H9 (cell line): Measurements from ENCODE around the gene ZNF165. TPM values are rescaled to one million over a fixed set of nuclear protein-coding genes. Genes with fewer than 3 reads are reported as not detected.

Source experiments
- DNase-seq: peaks from one replicate; pipeline ENCODE4 v3.0.0-alpha.2; 2017
- H2AFZ ChIP-seq: one replicate; pipeline ENCODE4 v1.6.1; 2013; ENCODE audit warnings: mild to moderate bottlenecking, low read length, control low read depth, moderate library complexity
- H2AK5ac ChIP-seq: 2 replicates; pipeline ENCODE4 v1.6.1; 2013; ENCODE audit warnings: low read length, control low read depth, mixed read lengths; ENCODE audit not compliant: insufficient read length
- H2BK120ac ChIP-seq: one replicate; pipeline ENCODE4 v1.6.1; 2013; ENCODE audit warnings: low read depth, mild to moderate bottlenecking, low read length, control low read depth, inconsistent platforms; ENCODE audit not compliant: poor library complexity, severe bottlenecking
- H2BK12ac ChIP-seq: 2 replicates; pipeline ENCODE4 v1.6.1; 2013; ENCODE audit warnings: low read length, control low read depth, mixed read lengths, low read depth; ENCODE audit not compliant: insufficient read length
- H2BK15ac ChIP-seq: 2 replicates; pipeline ENCODE4 v1.6.1; 2013; ENCODE audit warnings: low read depth, low read length, control low read depth
- H2BK20ac ChIP-seq: one replicate; pipeline ENCODE4 v1.6.1; 2013; ENCODE audit warnings: low read depth, mild to moderate bottlenecking, low read length, control low read depth, inconsistent platforms; ENCODE audit not compliant: poor library complexity, severe bottlenecking
- H2BK5ac ChIP-seq: 2 replicates; pipeline ENCODE4 v1.6.1; 2013; ENCODE audit warnings: low read length, control low read depth, mixed read lengths; ENCODE audit not compliant: insufficient read length
- H3K14ac ChIP-seq: 2 replicates; pipeline ENCODE4 v1.6.1; 2013; ENCODE audit warnings: low read length, control low read depth; ENCODE audit not compliant: insufficient read depth
- H3K18ac ChIP-seq: 2 replicates; pipeline ENCODE4 v1.6.1; 2013; ENCODE audit warnings: low read depth, mild to moderate bottlenecking, mixed read lengths, low read length, control low read depth; ENCODE audit not compliant: insufficient read length
- H3K23ac ChIP-seq: 2 replicates; pipeline ENCODE4 v1.6.1; 2013; ENCODE audit warnings: low read length, control low read depth, mixed read lengths, low read depth; ENCODE audit not compliant: insufficient read length
- H3K23me2 ChIP-seq: 2 replicates; pipeline ENCODE4 v1.6.1; 2013; ENCODE audit warnings: low read depth, mild to moderate bottlenecking, mixed read lengths, low read length, control low read depth; ENCODE audit not compliant: insufficient read length, poor library complexity, severe bottlenecking
- H3K27ac ChIP-seq: 2 replicates; pipeline ENCODE4 v1.5.1; 2013; ENCODE audit warnings: low read length, control low read depth, mixed read lengths, low read depth; ENCODE audit not compliant: insufficient read length
- H3K27me3 ChIP-seq: 2 replicates; pipeline ENCODE4 v1.6.1; 2013; ENCODE audit warnings: low read length, control low read depth, inconsistent platforms; ENCODE audit not compliant: insufficient read depth
- H3K4ac ChIP-seq: 2 replicates; pipeline ENCODE4 v1.6.1; 2013; ENCODE audit warnings: low read depth, mild to moderate bottlenecking, control low read depth, inconsistent platforms, low read length, moderate library complexity
- H3K4me1 ChIP-seq: 2 replicates; pipeline ENCODE4 v1.6.1; 2013; ENCODE audit warnings: low read length, control low read depth, inconsistent platforms; ENCODE audit not compliant: insufficient read depth
- H3K4me2 ChIP-seq: 2 replicates; pipeline ENCODE4 v1.6.1; 2013; ENCODE audit warnings: low read length, control low read depth, mixed read lengths; ENCODE audit not compliant: insufficient read length, insufficient read depth
- H3K56ac ChIP-seq: 2 replicates; pipeline ENCODE4 v1.6.1; 2013; ENCODE audit warnings: low read depth, mild to moderate bottlenecking, mixed read lengths, low read length, control low read depth; ENCODE audit not compliant: insufficient read length
- H3K79me1 ChIP-seq: 2 replicates; pipeline ENCODE4 v1.6.1; 2013; ENCODE audit warnings: low read depth, mild to moderate bottlenecking, moderate library complexity, low read length, control low read depth, inconsistent platforms; ENCODE audit not compliant: insufficient read depth, poor library complexity, severe bottlenecking
- H3K79me2 ChIP-seq: 2 replicates; pipeline ENCODE4 v1.6.1; 2013; ENCODE audit warnings: low read length, control low read depth, inconsistent platforms; ENCODE audit not compliant: insufficient read depth
- H3K9ac ChIP-seq: 2 replicates; pipeline ENCODE4 v1.6.1; 2013; ENCODE audit warnings: low read length, control low read depth, mixed read lengths; ENCODE audit not compliant: insufficient read length; ENCODE audit errors: extremely low read depth
- H3K9me3 ChIP-seq: one replicate; pipeline ENCODE4 v1.6.1; 2013; ENCODE audit warnings: low read depth, low read length, inconsistent platforms; ENCODE audit not compliant: control insufficient read depth
- H3T11ph ChIP-seq: one replicate; pipeline ENCODE4 v1.6.1; 2013; ENCODE audit warnings: mild to moderate bottlenecking, low read length, control low read depth, inconsistent platforms
- H4K20me1 ChIP-seq: one replicate; pipeline ENCODE4 v1.6.1; 2013; ENCODE audit not compliant: control insufficient read depth, insufficient read length, insufficient read depth
- H4K5ac ChIP-seq: 2 replicates; pipeline ENCODE4 v1.6.1; 2013; ENCODE audit warnings: low read depth, mild to moderate bottlenecking, mixed read lengths, low read length, control low read depth; ENCODE audit not compliant: insufficient read length
- H4K8ac ChIP-seq: replicated peaks from 2 replicates; pipeline ENCODE4 v1.6.1; 2013; ENCODE audit warnings: low read length, control low read depth, mixed read lengths, low read depth; ENCODE audit not compliant: insufficient read length
- H4K91ac ChIP-seq: 2 replicates; pipeline ENCODE4 v1.6.1; 2013; ENCODE audit warnings: low read depth, mild to moderate bottlenecking, moderate library complexity, mixed read lengths, low read length, control low read depth; ENCODE audit not compliant: insufficient read length
- H3K27ac Mint-ChIP-seq, 3 experiments: 2 replicates in 2 of 3; 3 replicates in 1 of 3; pipeline ENCODE4 v1.8.0; 2020 to 2021; ENCODE audit warnings: mixed read lengths in 3 of 3, mild to moderate bottlenecking in 1 of 3, moderate library complexity in 1 of 3
- H3K27me3 Mint-ChIP-seq: 2 replicates; pipeline ENCODE4 v1.8.0; 2021; ENCODE audit warnings: low read depth, mild to moderate bottlenecking, moderate library complexity, mixed read lengths
- H3K36me3 Mint-ChIP-seq, 3 experiments: 2 replicates in 2 of 3; 3 replicates in 1 of 3; pipeline ENCODE4 v1.8.0; 2020 to 2021; ENCODE audit warnings: low read depth in 3 of 3, mixed read lengths in 3 of 3; ENCODE audit not compliant: insufficient read depth in 1 of 3
- H3K4me1 Mint-ChIP-seq, 2 experiments: 2 replicates each; pipeline ENCODE4 v1.8.0; 2020; ENCODE audit warnings: mixed read lengths in 2 of 2
- H3K4me3 Mint-ChIP-seq, 2 experiments: 2 replicates in 1 of 2; 3 replicates in 1 of 2; pipeline ENCODE4 v1.8.0; 2020 to 2021; ENCODE audit warnings: mild to moderate bottlenecking in 2 of 2, mixed read lengths in 2 of 2, moderate library complexity in 1 of 2
- H3K9me3 Mint-ChIP-seq, 2 experiments: 2 replicates in 1 of 2; 3 replicates in 1 of 2; pipeline ENCODE4 v1.8.0; 2020; ENCODE audit warnings: mild to moderate bottlenecking in 2 of 2, mixed read lengths in 2 of 2, moderate library complexity in 1 of 2
- WGBS: extraction: QIAGEN DNeasy Blood & Tissue Kit; methylation state at CpG from one replicate; pipeline ENCODE4 v1.1.7; 2013; ENCODE audit warnings: missing lambda C conversion rate, low lambda C conversion rate, mixed read lengths; ENCODE audit not compliant: insufficient read length; ENCODE audit errors: extremely low coverage; 5-methylcytosine and 5-hydroxymethylcytosine counted together
- total RNA-seq: library from RNA; stranded (reverse); gene quantifications from 2 replicates; pipeline ENCODE4 v1.2.1, GENCODE V29; 2021
- TF ChIP-seq, protein P1 (sequence below): fragments of 200-600 bp; sonication (generic); conservative IDR thresholded peaks from 3 replicates; pipeline ENCODE4 v1.8.0; 2021; ENCODE audit warnings: antibody characterized with exemption, mild to moderate bottlenecking

ZNF165 gene
- total RNA-seq, 1 experiment from 2014 or later = 5.8 TPM

DNA sequence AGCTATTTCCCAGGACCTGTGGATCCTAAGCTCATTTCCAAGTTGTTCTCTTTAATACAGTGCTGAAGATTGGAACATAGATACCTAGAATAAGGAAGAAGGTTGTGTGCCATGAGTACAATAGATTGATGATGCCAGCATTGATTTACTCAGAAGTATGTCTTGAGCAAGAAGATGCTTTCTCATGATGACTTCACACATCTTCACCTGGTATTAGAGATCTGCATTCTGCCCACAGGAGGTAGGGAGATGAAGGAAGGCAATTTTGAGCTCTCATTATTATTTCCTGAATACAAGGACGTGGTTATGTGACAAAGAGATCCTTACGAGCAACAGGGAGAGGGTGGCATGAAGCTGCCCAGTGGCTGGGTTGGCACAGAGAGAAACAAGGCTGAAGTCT lies 20.0 kb upstream of the ZNF165 start:
- Mint-ChIP-seq H3K4me1 (no peaks in the 10 kb centered on the region), H3K9me3 (no peaks in the 10 kb centered on the region), H3K27me3 (peaks cover 12% of the 10 kb centered on the region), H3K36me3 (no peaks in the 10 kb centered on the region), H3K4me3 (no peak overlapping the region), H3K27ac (no peak overlapping the region)
- no peak overlapping the region for H3T11ph ChIP-seq
- no peak overlapping the region for H3K56ac ChIP-seq
- no peak overlapping the region for H3K23ac ChIP-seq
- H2BK120ac ChIP-seq = no peak overlapping the region
- no peak overlapping the region for H3K18ac ChIP-seq
- no peak overlapping the region for H3K9ac ChIP-seq
- no peak overlapping the region for H2BK12ac ChIP-seq
- no peak overlapping the region for H3K14ac ChIP-seq
- no peaks in the 10 kb centered on the region for H3K79me2 ChIP-seq
- H4K91ac ChIP-seq = no peak overlapping the region
- H3K23me2 ChIP-seq = no peaks in the 10 kb centered on the region
- no peaks in the 10 kb centered on the region for H3K4me1 ChIP-seq
- H2BK5ac ChIP-seq = no peak overlapping the region
- H3K79me1 ChIP-seq = no peaks in the 10 kb centered on the region
- no peaks in the 10 kb centered on the region for H3K9me3 ChIP-seq
- no peak for DNase-seq
- no peaks in the 10 kb centered on the region for H3K27me3 ChIP-seq
- H2AFZ ChIP-seq = no peak overlapping the region
- no peak overlapping the region for H3K27ac ChIP-seq
- no peak overlapping the region for H3K4me2 ChIP-seq
- no peak overlapping the region for H4K5ac ChIP-seq
- no peak overlapping the region for H2BK15ac ChIP-seq
- no peak overlapping the region for H2AK5ac ChIP-seq
- H4K20me1 ChIP-seq = no peaks in the 10 kb centered on the region
- no peak overlapping the region for H2BK20ac ChIP-seq
- no peak overlapping the region for H3K4ac ChIP-seq
- TF ChIP-seq, protein P1, sequence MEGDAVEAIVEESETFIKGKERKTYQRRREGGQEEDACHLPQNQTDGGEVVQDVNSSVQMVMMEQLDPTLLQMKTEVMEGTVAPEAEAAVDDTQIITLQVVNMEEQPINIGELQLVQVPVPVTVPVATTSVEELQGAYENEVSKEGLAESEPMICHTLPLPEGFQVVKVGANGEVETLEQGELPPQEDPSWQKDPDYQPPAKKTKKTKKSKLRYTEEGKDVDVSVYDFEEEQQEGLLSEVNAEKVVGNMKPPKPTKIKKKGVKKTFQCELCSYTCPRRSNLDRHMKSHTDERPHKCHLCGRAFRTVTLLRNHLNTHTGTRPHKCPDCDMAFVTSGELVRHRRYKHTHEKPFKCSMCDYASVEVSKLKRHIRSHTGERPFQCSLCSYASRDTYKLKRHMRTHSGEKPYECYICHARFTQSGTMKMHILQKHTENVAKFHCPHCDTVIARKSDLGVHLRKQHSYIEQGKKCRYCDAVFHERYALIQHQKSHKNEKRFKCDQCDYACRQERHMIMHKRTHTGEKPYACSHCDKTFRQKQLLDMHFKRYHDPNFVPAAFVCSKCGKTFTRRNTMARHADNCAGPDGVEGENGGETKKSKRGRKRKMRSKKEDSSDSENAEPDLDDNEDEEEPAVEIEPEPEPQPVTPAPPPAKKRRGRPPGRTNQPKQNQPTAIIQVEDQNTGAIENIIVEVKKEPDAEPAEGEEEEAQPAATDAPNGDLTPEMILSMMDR = no peak
- WGBS = no CpG with 5 or more reads among the region's 2 CpGs
- H4K8ac ChIP-seq = no peak overlapping the region
